ENCODE results near the gene CELF5. TPM values are rescaled to one million over a fixed set of nuclear protein-coding genes. Genes with fewer than 3 reads are reported as not detected.

CELF5 gene
- total RNA-seq, 1 donor from 2014 or later: not detected

- no peaks in the 10 kb centered on the region for H3K4me1 ChIP-seq
- H3K9me3 ChIP-seq: no peaks in the 10 kb centered on the region
- H3K27ac ChIP-seq: no peak overlapping the region
- no peak for TF ChIP-seq CTCF (IDR thresholded peaks at IDR 0.05)
- DNase-seq (ENCODE audit: low spot score in 2 of 2): no peak
- intact Hi-C loops (cut with DNase I): no loop called here
- H3K27me3 ChIP-seq: no peaks in the 10 kb centered on the region
- H3K36me3 ChIP-seq: no peaks in the 10 kb centered on the region
- no peak overlapping the region for H3K4me3 ChIP-seq
Measured at GRCh38 chr19:3320354-3320670, 95.9 kb downstream of the CELF5 start.

- Histone ChIP-seq H3K27me3 (no peaks in the 10 kb centered on the region), H3K36me3 (no peaks in the 10 kb centered on the region), H3K9me3 (no peaks in the 10 kb centered on the region), H3K4me1 (no peaks in the 10 kb centered on the region), H3K27ac (no peak overlapping the region), H3K4me3 (no peak overlapping the region)
- no peak for DNase-seq (ENCODE audit: low spot score in 2 of 2)
- intact Hi-C loops (cut with DNase I): no loop called here
- no peak for TF ChIP-seq CTCF (IDR thresholded peaks at IDR 0.05)
Measured at GRCh38 chr19:3320853-3321252, 96.4 kb downstream of the CELF5 start.

GRCh38 chr19:3321696-3322095 is 97.2 kb downstream of the CELF5 start:
- H3K27me3 ChIP-seq: no peaks in the 10 kb centered on the region
- H3K4me1 ChIP-seq: no peaks in the 10 kb centered on the region
- no peak for TF ChIP-seq CTCF (IDR thresholded peaks at IDR 0.05)
- H3K9me3 ChIP-seq: no peaks in the 10 kb centered on the region
- DNase-seq (ENCODE audit: low spot score in 2 of 2): no peak
- H3K27ac ChIP-seq: no peak overlapping the region
- H3K4me3 ChIP-seq: no peak overlapping the region
- intact Hi-C loops (cut with DNase I): no loop called here
- no peaks in the 10 kb centered on the region for H3K36me3 ChIP-seq

- Histone ChIP-seq H3K27me3 (no peaks in the 10 kb centered on the region), H3K4me3 (no peak overlapping the region), H3K36me3 (no peaks in the 10 kb centered on the region), H3K9me3 (no peaks in the 10 kb centered on the region), H3K4me1 (no peaks in the 10 kb centered on the region), H3K27ac (no peak overlapping the region)
- no peak for DNase-seq (ENCODE audit: low spot score in 2 of 2)
- intact Hi-C loops (cut with DNase I): no loop called here
- TF ChIP-seq CTCF (IDR thresholded peaks at IDR 0.05): no peak
Measured at GRCh38 chr19:3322199-3322978, 97.9 kb downstream of the CELF5 start.

- Histone ChIP-seq H3K27ac (no peak overlapping the region), H3K4me1 (no peaks in the 10 kb centered on the region), H3K27me3 (no peaks in the 10 kb centered on the region), H3K36me3 (no peaks in the 10 kb centered on the region), H3K9me3 (no peaks in the 10 kb centered on the region), H3K4me3 (no peak overlapping the region)
- no peak for DNase-seq (ENCODE audit: low spot score in 2 of 2)
- no peak for TF ChIP-seq CTCF (IDR thresholded peaks at IDR 0.05)
- intact Hi-C loops (cut with DNase I): no loop called here
Measured at GRCh38 chr19:3323026-3323425, 98.6 kb downstream of the CELF5 start.

GRCh38 chr19:3323658-3324057 is 99.2 kb downstream of the CELF5 start:
- Histone ChIP-seq H3K9me3 (no peaks in the 10 kb centered on the region), H3K36me3 (no peaks in the 10 kb centered on the region), H3K27me3 (no peaks in the 10 kb centered on the region), H3K4me1 (no peaks in the 10 kb centered on the region), H3K4me3 (no peak overlapping the region), H3K27ac (no peak overlapping the region)
- TF ChIP-seq CTCF (IDR thresholded peaks at IDR 0.05): no peak
- intact Hi-C loops (cut with DNase I): no loop called here
- DNase-seq (ENCODE audit: low spot score in 2 of 2): no peak
